ENCODE results near the gene STH.

Gene STH

GRCh38 chr17:46037722-46038255 lies 38.7 kb downstream of the STH start:
- Histone ChIP-seq H4K20me1 (ENCODE audit: low read depth, low read length) (no peaks in the 10 kb centered on the region), H3F3A (ENCODE audit: insufficient read depth) (no peaks in the 10 kb centered on the region; the same call in 1 of the 2 replicates), H3K9ac (ENCODE audit: low read length) (no peak overlapping the region), H2AFZ (ENCODE audit: low read depth, low read length, severe bottlenecking) (no peak overlapping the region), H3K4me2 (ENCODE audit: low read depth, low read length, poor library complexity, severe bottlenecking) (no peak overlapping the region), H3K4me3 (ENCODE audit: insufficient read depth, low read length, poor library complexity, severe bottlenecking) (no peak overlapping the region), H3K36me3 (ENCODE audit: low read length) (peaks cover 29% of the 10 kb centered on the region; the same call in 1 of the 2 replicates), H3K27me3 (ENCODE audit: low read length) (no peaks in the 10 kb centered on the region), H3K9me3 (ENCODE audit: insufficient read depth, low read length) (no peaks in the 10 kb centered on the region), H3K9me2 (replicated peaks; ENCODE audit: insufficient read depth, low read length) (no peaks in the 10 kb centered on the region), H3K79me2 (ENCODE audit: insufficient read depth, low read length) (no peaks in the 10 kb centered on the region), H3K27ac (ENCODE audit: low read depth, low read length) (no peak overlapping the region)
- TF ChIP-seq CTCF (IDR thresholded peaks at IDR 0.05; ENCODE audit: insufficient read depth, low read length, poor library complexity, severe bottlenecking) (no peak), EZH2phosphoT487 (conservative IDR thresholded peaks at IDR 0.05; ENCODE audit: low read length) (no peak)

- no peaks in the 10 kb centered on the region for H3K9me3 ChIP-seq (ENCODE audit: insufficient read depth, low read length)
- H3K79me2 ChIP-seq (ENCODE audit: insufficient read depth, low read length), result no peaks in the 10 kb centered on the region
- peaks cover 34% of the 10 kb centered on the region; the same call in 1 of the 2 replicates for H3K36me3 ChIP-seq (ENCODE audit: low read length)
- no peaks in the 10 kb centered on the region for H3K9me2 ChIP-seq (replicated peaks; ENCODE audit: insufficient read depth, low read length)
- H3K27ac ChIP-seq (ENCODE audit: low read depth, low read length), result no peak overlapping the region
- no peak overlapping the region for H3K4me3 ChIP-seq (ENCODE audit: insufficient read depth, low read length, poor library complexity, severe bottlenecking)
- H3F3A ChIP-seq (ENCODE audit: insufficient read depth), result no peaks in the 10 kb centered on the region; the same call in 1 of the 2 replicates
- no peaks in the 10 kb centered on the region for H4K20me1 ChIP-seq (ENCODE audit: low read depth, low read length)
- no peak overlapping the region for H3K9ac ChIP-seq (ENCODE audit: low read length)
- H3K4me2 ChIP-seq (ENCODE audit: low read depth, low read length, poor library complexity, severe bottlenecking), result no peak overlapping the region
- H2AFZ ChIP-seq (ENCODE audit: low read depth, low read length, severe bottlenecking), result no peak overlapping the region
- TF ChIP-seq CTCF (IDR thresholded peaks at IDR 0.05; ENCODE audit: insufficient read depth, low read length, poor library complexity, severe bottlenecking), result no peak
- TF ChIP-seq EZH2phosphoT487 (conservative IDR thresholded peaks at IDR 0.05; ENCODE audit: low read length), result no peak
- H3K27me3 ChIP-seq (ENCODE audit: low read length), result no peaks in the 10 kb centered on the region
Measured at GRCh38 chr17:46038414-46038813, 39.4 kb downstream of the STH start.

GRCh38 chr17:46038937-46039336 lies 39.9 kb downstream of the STH start:
- Histone ChIP-seq H3K4me2 (ENCODE audit: low read depth, low read length, poor library complexity, severe bottlenecking) (no peak overlapping the region), H3K9me3 (ENCODE audit: insufficient read depth, low read length) (no peaks in the 10 kb centered on the region), H3K4me3 (ENCODE audit: insufficient read depth, low read length, poor library complexity, severe bottlenecking) (no peak overlapping the region), H2AFZ (ENCODE audit: low read depth, low read length, severe bottlenecking) (no peak overlapping the region), H3K9ac (ENCODE audit: low read length) (no peak overlapping the region), H3K79me2 (ENCODE audit: insufficient read depth, low read length) (no peaks in the 10 kb centered on the region), H3K27me3 (ENCODE audit: low read length) (no peaks in the 10 kb centered on the region), H3K9me2 (replicated peaks; ENCODE audit: insufficient read depth, low read length) (no peaks in the 10 kb centered on the region), H3F3A (ENCODE audit: insufficient read depth) (no peaks in the 10 kb centered on the region; the same call in 1 of the 2 replicates), H3K36me3 (ENCODE audit: low read length) (peaks cover 35% of the 10 kb centered on the region; the same call in 1 of the 2 replicates), H3K27ac (ENCODE audit: low read depth, low read length) (no peak overlapping the region), H4K20me1 (ENCODE audit: low read depth, low read length) (no peaks in the 10 kb centered on the region)
- no peak for TF ChIP-seq CTCF (IDR thresholded peaks at IDR 0.05; ENCODE audit: insufficient read depth, low read length, poor library complexity, severe bottlenecking)
- TF ChIP-seq EZH2phosphoT487 (conservative IDR thresholded peaks at IDR 0.05; ENCODE audit: low read length), result no peak

Data from SU-DHL-6 (cell line).